ENCODE data around the gene WNT1.

The WNT1 gene

DNA sequence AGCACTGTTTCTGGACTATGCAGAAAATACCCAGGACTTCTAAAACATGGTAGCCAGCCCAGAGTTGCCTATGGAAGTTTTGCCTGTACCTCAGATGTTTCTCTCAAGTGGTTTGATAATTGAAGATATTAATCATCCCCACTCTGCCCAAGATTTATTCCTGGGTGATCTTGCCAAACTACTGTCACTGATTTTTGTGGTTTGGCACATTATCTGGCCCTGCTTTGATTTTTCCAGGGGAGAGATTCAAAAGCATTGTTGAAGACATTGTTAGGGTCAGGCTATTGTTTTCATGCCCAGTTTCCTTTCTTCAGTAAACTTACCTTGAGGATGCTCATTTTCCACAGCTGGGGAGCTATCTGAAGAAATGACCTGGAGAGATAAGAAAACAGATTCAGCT, 34.6 kb downstream of the WNT1 start:
- DNase-seq, result no peak

- no peak for DNase-seq
Measured at GRCh38 chr12:49013428-49013827, 35.3 kb downstream of the WNT1 start.

GRCh38 chr12:49014547-49014946, 36.4 kb downstream of the WNT1 start:
- no peak for DNase-seq

DNA sequence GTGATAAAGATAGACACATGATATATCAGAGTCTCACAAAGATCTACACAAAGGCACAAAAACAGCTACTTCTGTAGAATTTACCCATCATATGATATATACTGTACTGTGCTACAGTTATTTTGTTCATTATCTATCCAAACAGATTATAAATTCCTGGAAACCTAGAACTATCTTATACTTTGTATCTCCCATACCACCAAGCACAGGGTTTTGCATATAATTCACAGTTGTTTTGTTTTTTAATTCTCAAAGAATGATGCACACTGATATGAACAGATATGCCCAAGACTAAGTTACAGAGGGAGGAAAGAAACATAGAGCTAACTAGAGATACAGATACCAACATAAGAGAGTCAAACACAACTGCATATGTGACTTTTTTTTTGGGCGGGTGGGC, 37.1 kb downstream of the WNT1 start:
- no peak for DNase-seq

GRCh38 chr12:49017891-49018260, 39.8 kb downstream of the WNT1 start:
- no peak for DNase-seq

- peak; percentile 88 for DNase-seq
Measured at GRCh38 chr12:49018261-49019119, 40.4 kb downstream of the WNT1 start, which contains the start of gene PRKAG1. PRKAG1 (minus strand) TSS chr12:49018776; CDS start chr12:49018740, 36 bp downstream.

GRCh38 chr12:49019120-49019430, 41.0 kb downstream of the WNT1 start:
- DNase-seq, result no peak

DNA sequence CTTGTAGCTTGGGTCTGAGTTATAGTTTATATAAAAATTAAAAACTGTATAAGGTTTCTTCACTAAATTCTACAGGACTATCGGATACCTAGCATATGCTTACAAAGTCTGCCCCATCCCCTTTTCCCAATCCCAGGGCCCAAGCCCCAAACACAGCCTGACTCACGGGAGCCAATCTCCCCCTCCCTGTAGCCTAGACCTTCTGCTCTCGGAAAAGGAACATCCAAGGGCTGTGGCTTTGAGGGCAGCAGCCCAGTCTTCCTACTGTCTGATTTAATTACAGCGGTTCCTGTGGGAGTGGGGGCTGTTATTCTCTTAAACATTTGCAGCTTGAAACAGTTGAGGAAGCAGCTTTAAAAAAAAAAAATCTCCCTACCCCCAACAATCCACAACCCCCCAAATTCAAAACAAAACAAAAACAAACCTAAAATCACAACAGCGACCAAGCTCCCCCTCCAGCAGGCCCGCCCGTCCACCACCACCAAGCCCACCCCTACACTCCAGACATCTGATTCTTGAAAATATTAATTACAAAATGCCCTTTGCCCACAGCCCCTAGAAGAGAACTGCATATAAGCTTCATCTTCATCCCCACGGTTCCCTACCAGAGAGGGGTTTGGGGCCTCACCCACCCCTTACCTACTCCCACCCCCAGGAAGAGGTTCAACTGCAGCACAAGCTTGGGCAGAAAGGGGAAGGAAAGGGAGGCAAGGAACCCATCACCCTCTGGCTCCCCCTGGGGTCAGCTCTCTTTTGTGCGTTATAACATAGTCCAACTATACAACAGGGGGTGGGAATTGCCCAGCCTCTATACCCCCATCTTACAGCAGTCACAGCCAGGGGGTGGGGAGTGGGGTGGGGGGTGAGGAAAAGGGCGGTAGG, 41.6 kb downstream of the WNT1 start:
- DNase-seq, result no peak

DNA sequence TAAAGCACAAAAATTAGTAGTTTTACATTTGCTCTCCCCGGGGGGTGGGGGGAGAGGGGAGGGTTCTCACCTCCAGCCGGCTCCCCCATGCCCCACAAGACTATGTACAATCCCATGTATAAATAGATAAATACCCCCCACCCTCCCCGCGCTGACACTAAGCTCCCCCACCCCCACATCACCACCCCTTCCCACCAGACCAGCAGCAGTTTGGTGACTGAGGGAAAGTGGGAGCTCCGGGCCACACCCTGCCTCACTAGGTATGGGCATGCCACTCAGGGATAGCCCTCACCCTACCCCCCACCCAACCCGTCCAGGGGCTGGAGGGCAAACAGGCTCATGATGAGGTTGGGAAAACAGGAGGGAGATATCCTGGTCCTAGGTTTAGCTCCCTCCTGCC, 42.3 kb downstream of the WNT1 start:
- DNase-seq, result no peak

DNA sequence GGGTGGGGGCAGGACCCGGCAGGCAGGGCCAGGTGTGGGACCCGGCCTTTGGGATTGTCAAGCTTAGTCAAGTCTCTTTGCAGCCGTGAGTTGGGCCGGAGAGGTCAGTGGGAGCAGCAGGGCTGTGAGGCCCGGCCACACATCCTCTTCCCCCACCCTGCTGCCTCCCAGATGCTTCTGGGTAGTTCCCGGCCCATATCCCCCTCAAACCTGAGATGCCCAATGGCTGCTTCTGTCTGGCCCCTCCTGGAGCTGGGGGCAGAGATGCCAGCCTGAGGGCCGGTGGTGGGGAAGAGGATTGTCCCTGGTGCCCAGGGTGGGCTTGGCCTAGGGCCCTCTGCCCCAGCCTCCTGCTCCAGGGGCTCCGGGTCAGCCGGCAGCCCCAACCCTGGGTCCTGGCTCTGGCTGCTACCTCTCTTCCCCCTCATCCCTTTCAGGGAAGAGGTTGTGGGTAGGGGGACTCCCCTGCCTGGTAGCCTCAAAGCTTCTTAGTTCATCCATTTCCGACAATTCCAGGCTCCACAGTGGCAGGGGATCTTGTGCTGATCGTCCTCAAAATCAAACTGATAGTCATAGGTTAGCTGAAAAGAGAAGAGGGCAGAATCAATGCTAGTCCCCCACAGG, 43.3 kb downstream of the WNT1 start:
- DNase-seq, result no peak

- no peak for DNase-seq
Measured at GRCh38 chr12:49022558-49023178, 44.5 kb downstream of the WNT1 start.

GRCh38 chr12:49023812-49024211, 45.7 kb downstream of the WNT1 start:
- no peak for DNase-seq

DNA sequence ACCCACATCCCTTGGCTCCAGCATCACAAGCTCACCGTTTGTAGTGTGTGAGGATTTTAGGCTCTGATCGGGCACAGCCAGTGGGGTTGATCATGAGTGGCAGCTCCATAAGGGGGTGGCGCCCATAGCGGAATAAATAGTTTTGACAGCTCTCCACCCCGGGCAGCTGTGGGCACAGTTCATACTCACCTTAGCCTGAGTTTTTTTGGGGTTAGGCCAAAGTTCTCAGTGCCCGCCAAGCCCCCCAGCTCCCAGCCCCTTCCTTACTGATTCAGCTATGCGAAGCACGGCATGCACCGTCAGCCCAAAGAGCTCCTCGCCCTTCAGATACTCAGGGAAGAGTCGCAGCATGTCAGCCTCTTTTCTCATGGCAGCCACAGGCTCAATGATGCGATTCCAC, 46.4 kb downstream of the WNT1 start:
- no peak for DNase-seq

- DNase-seq, result no peak
Measured at GRCh38 chr12:49025463-49025862, 47.3 kb downstream of the WNT1 start.

- no peak for DNase-seq
Measured at GRCh38 chr12:49026101-49026500, 48.0 kb downstream of the WNT1 start.

- DNase-seq, result no peak
Measured at GRCh38 chr12:49026678-49027480, 48.8 kb downstream of the WNT1 start.

GRCh38 chr12:49027846-49028555, 49.9 kb downstream of the WNT1 start:
- no peak for DNase-seq

DNA sequence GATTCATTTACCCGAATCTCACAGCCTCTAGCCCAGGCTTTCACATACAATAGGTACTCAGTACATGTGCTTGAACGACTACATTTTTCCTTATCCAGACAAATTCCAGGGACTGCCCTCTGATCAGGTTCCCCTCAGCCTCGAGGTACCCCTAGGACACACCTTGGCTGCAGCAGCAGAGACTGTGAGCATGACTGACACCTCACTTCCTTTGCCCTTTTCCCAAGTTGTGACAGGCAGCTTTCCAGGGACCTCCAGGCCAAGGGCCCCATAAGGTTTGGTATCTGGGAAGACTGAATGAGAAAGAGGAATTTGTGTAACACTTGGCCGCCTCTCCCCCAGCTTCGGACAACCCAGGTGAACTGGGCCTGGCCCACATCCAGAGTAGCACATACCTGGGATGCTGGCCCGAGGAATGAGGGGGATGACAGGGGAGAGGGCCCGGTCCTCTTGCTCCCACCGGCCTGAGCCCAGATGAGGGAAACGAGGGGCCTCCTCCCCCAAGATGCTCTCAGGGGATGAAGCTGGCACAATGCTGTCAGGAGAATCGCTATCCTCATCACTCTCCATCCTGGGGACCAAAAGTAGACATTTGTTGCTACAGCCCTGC, 50.6 kb downstream of the WNT1 start:
- DNase-seq, result no peak

DNA sequence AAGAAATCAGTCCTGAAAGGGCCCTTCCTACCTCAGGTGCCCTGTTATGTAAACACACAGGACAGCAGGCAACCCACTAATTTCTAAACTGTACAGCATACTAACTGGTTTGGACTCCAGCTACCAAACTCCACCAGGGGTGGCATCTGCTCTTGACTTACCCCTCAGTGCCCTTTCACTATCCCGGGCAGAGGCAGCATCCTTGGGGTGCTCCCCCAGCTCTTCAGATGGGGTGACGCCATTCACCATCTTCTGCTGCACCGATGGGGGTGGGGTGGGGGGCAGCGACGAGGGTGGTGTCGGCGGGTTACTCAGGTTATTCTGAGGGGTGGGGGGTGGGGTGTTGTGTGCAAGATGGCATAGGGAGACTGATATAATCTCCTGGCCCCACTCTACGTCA, 52.0 kb downstream of the WNT1 start:
- no peak for DNase-seq

DNA sequence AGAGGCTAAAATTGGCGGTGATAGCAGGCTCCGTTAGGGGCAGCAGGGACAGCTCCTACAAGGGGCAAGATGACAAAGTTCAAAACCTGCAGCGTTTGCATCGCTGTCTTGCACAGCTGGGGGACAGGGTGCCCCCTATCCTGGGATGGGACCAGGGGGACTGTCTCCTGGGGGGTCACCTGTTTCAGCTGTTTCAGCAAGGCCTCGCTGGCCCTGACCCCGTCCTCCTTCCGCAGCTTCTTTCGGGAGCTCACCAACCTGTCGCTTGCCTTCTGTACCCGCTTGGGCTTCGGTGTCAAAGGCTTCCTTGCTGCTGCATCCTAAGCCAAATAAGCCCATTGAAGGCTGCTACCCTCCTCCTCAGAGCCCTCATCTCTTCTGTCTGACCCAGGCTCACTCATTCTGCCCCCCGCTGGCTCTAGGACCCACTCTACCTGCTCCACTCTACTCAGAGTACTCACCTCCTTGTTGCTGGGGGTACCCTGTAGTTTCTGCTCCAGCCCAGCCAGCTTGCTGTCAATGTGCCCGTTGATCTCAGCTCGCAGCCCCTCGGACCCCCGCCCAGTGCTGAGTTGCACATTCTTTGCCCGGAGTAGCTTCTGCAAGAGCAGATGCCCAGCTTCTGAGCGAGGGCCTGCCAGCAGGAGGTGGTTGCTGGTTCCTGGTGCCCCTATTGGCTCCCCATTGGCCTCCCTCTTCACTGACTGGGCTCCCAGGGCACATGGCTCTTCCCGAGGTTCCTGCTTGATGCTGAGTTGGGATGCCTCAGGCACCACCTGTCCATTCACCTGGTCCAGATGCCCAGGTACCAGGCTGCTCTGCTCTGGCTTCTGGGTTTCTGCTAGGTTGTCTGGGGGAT, 52.8 kb downstream of the WNT1 start:
- no peak for DNase-seq

Data from SHP77 treated with DMSO at 0.1 percent for 48 hours (cell line).